ENCODE results near the gene RPS2. TPM values are rescaled to one million over a fixed set of nuclear protein-coding genes. Genes with fewer than 3 reads are reported as not detected.

RPS2 gene
- total RNA-seq, 2 experiments from 2014 or later: 2,461 to 3,120 TPM

DNA sequence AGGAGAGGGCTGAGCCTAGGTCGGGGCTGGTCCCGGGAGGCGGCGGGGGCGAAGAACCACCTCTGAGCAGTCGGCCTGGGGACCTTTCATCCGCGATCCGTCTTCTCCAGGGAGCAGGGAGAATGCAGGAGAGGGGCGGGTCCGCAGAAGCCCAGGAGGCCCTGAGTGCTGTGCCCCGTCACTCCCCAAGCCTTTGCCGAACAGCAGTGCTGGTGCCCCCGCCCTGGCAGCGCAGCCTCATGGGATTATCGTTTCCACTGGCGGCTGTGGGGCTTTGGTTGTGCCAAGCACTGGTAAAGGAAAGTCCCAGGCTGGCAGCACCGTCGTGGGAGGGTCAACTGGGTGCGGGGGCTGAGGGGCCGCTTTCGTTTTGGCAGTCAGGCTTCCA, 7.9 kb upstream of the RPS2 start:
- Histone ChIP-seq H3K36me3 (ENCODE audit: insufficient read depth, low read length) (peaks cover 35% of the 10 kb centered on the region), H4K20me1 (ENCODE audit: insufficient read depth, low read length) (no peaks in the 10 kb centered on the region), H3K27ac (ENCODE audit: low read depth, low read length, poor library complexity, severe bottlenecking) (no peak overlapping the region), H3K4me1 (ENCODE audit: insufficient read depth, low read length, poor library complexity, severe bottlenecking) (peaks cover 12% of the 10 kb centered on the region), H3K4me2 (ENCODE audit: low read length) (peak overlapping the region; percentile 76), H3K9me3 (ENCODE audit: low read length) (no peaks in the 10 kb centered on the region), H3K9me2 (ENCODE audit: insufficient read depth, low read length) (no peaks in the 10 kb centered on the region), H3K79me2 (ENCODE audit: insufficient read depth, low read depth, low read length) (peaks cover 28% of the 10 kb centered on the region), H3K4me3 (ENCODE audit: low read depth, low read length, poor library complexity, severe bottlenecking) (peak overlapping the region; percentile 86), H2AFZ (ENCODE audit: low read length) (no peak overlapping the region)
- BruUV-seq (replicated peaks): no TSS peak
- ChIA-PET POLR2A (interaction anchor here (0.9 to 1.2 kb wide), 2 partner anchors 12 to 36 kb away, joined by 3 read pairs; no protein-coding TSS in a partner anchor), CTCF (ENCODE audit: unreplicated experiment) (no interaction called here)
- intact Hi-C loops (cut with micrococcal nuclease; ENCODE audit: unreplicated experiment): loop anchor here (1.0 kb wide), 1 partner anchor 12 kb away; the partner anchor contains the start of gene GFER
- DNase-seq (ENCODE audit: low spot score): no peak
- TF ChIP-seq, protein P1, sequence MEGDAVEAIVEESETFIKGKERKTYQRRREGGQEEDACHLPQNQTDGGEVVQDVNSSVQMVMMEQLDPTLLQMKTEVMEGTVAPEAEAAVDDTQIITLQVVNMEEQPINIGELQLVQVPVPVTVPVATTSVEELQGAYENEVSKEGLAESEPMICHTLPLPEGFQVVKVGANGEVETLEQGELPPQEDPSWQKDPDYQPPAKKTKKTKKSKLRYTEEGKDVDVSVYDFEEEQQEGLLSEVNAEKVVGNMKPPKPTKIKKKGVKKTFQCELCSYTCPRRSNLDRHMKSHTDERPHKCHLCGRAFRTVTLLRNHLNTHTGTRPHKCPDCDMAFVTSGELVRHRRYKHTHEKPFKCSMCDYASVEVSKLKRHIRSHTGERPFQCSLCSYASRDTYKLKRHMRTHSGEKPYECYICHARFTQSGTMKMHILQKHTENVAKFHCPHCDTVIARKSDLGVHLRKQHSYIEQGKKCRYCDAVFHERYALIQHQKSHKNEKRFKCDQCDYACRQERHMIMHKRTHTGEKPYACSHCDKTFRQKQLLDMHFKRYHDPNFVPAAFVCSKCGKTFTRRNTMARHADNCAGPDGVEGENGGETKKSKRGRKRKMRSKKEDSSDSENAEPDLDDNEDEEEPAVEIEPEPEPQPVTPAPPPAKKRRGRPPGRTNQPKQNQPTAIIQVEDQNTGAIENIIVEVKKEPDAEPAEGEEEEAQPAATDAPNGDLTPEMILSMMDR (conservative IDR thresholded peaks at IDR 0.05; ENCODE audit: low read length): no peak
- TF ChIP-seq EZH2phosphoT487 (IDR thresholded peaks at IDR 0.05; ENCODE audit: borderline replicate concordance, low read depth, low read length): no peak

GRCh38 chr16:1971796-1972489, 7.3 kb upstream of the RPS2 start, which contains the start of gene TBL3:
Gene TBL3 (plus strand): TSS chr16:1972053. CDS start chr16:1972165, 112 bp downstream.
- Histone ChIP-seq H3K4me1 (ENCODE audit: insufficient read depth, low read length, poor library complexity, severe bottlenecking) (peaks cover 12% of the 10 kb centered on the region), H4K20me1 (ENCODE audit: insufficient read depth, low read length) (no peaks in the 10 kb centered on the region), H3K27ac (ENCODE audit: low read depth, low read length, poor library complexity, severe bottlenecking) (peak within 1 kb of the TSS; percentile 88), H3K79me2 (ENCODE audit: insufficient read depth, low read depth, low read length) (peaks cover 28% of the 10 kb centered on the region), H3K36me3 (ENCODE audit: insufficient read depth, low read length) (peaks cover 34% of the 10 kb centered on the region), H3K9me2 (ENCODE audit: insufficient read depth, low read length) (no peaks in the 10 kb centered on the region), H3K4me2 (ENCODE audit: low read length) (peak within 1 kb of the TSS; percentile 95), H3K9me3 (ENCODE audit: low read length) (no peaks in the 10 kb centered on the region), H3K4me3 (ENCODE audit: low read depth, low read length, poor library complexity, severe bottlenecking) (peak within 1 kb of the TSS; percentile 86), H2AFZ (ENCODE audit: low read length) (peak within 1 kb of the TSS; percentile 67; the same call in 1 of the 2 replicates)
- ChIA-PET POLR2A (interaction anchor here (0.6 to 1.2 kb wide), 5 partner anchors 12 to 1630 kb away, joined by 3 read pairs; no protein-coding TSS in a partner anchor), CTCF (ENCODE audit: unreplicated experiment) (no interaction called here)
- no peak for TF ChIP-seq EZH2phosphoT487 (IDR thresholded peaks at IDR 0.05; ENCODE audit: borderline replicate concordance, low read depth, low read length)
- TF ChIP-seq, protein P1 (conservative IDR thresholded peaks at IDR 0.05; ENCODE audit: low read length): no peak
- intact Hi-C loops (cut with micrococcal nuclease; ENCODE audit: unreplicated experiment): loop anchor here (1.0 kb wide), 1 partner anchor 12 kb away; the partner anchor contains the start of gene GFER
- no TSS peak for BruUV-seq (replicated peaks)
- peak; percentile 97 for DNase-seq (ENCODE audit: low spot score)

Measured in OCI-LY7 (cell line).